Smooth muscle cell (in vitro differentiated cells): Measurements from ENCODE around the gene HIPK2. TPM values are rescaled to one million over a fixed set of nuclear protein-coding genes. Genes with fewer than 3 reads are reported as not detected.
A peak's percentile ranks its signal among the peaks of the same experiment; 100 is the strongest.

Experiments used
- DNase-seq: peaks from one replicate; lab custom pipeline; 2025; ENCODE audit not compliant: unreplicated experiment; lab: John Stamatoyannopoulos, UW
- H2AFZ ChIP-seq: fragments of 200-600 bp; sonication (generic); 2 replicates; pipeline ENCODE4 v1.6.0; 2016; ENCODE audit warnings: antibody characterized with exemption, low read depth, mild to moderate bottlenecking
- H3F3A ChIP-seq: fragments of 200-600 bp; sonication (generic); 2 replicates; pipeline ENCODE4 v1.6.0; 2017; ENCODE audit warnings: antibody characterized with exemption, low read depth
- H3K27ac ChIP-seq: fragments of 200-600 bp; sonication (generic); 2 replicates; pipeline ENCODE4 v1.5.1; 2016; ENCODE audit warnings: low read depth, mild to moderate bottlenecking
- H3K27me3 ChIP-seq: fragments of 200-600 bp; sonication (generic); 2 replicates; pipeline ENCODE4 v1.6.1; 2016; ENCODE audit warnings: low read depth, mild to moderate bottlenecking
- H3K36me3 ChIP-seq: fragments of 200-600 bp; sonication (generic); 2 replicates; pipeline ENCODE4 v1.5.1; 2016; ENCODE audit warnings: low read depth
- H3K4me1 ChIP-seq: fragments of 200-600 bp; sonication (generic); 2 replicates; pipeline ENCODE4 v1.5.1; 2016; ENCODE audit warnings: low read depth
- H3K4me2 ChIP-seq: fragments of 200-600 bp; sonication (generic); 2 replicates; pipeline ENCODE4 v1.6.0; 2016; ENCODE audit warnings: mild to moderate bottlenecking
- H3K4me3 ChIP-seq: fragments of 200-600 bp; sonication (generic); 2 replicates; pipeline ENCODE4 v1.5.1; 2016; ENCODE audit warnings: mild to moderate bottlenecking
- H3K79me2 ChIP-seq: fragments of 200-600 bp; sonication (generic); 2 replicates; pipeline ENCODE4 v1.6.0; 2016; ENCODE audit warnings: low read depth, mild to moderate bottlenecking
- H3K9ac ChIP-seq: fragments of 200-600 bp; sonication (generic); 2 replicates; pipeline ENCODE4 v1.6.0; 2016; ENCODE audit warnings: low read depth
- H3K9me3 ChIP-seq: fragments of 200-600 bp; sonication (generic); replicated peaks from 2 replicates; pipeline ENCODE4 v1.5.1; 2016; ENCODE audit warnings: low read depth
- H4K20me1 ChIP-seq: fragments of 200-600 bp; sonication (generic); 2 replicates; pipeline ENCODE4 v1.6.0; 2016; ENCODE audit warnings: low read depth
- WGBS: methylation state at CpG from one replicate; pipeline ENCODE4 v1.1.7; 2016; ENCODE audit warnings: low lambda C conversion rate; 5-methylcytosine and 5-hydroxymethylcytosine counted together
- polyA plus RNA-seq: library from polyadenylated mRNA; unstranded; fragments of >200 nt; fragmentation: Nextera tagmentation; extraction: Ambion mirVana; gene quantifications from 2 replicates; pipeline ENCODE4 v1.2.1, GENCODE V29; 2016
- total RNA-seq: library from RNA; depleted of rRNA; stranded (reverse); fragments of >200 nt; gene quantifications from 2 replicates; pipeline ENCODE4 v1.2.3, GENCODE V29; 2014
- TF ChIP-seq, protein P1 (sequence below): fragments of 200-600 bp; sonication (generic); IDR thresholded peaks from 2 replicates; pipeline ENCODE4 v1.5.1; 2017; ENCODE audit warnings: borderline replicate concordance, mild to moderate bottlenecking, antibody characterized with exemption; ENCODE audit not compliant: insufficient read depth, poor library complexity, severe bottlenecking

The HIPK2 gene
- total and polyA plus RNA-seq, 2 experiments from 2014 or later = 3.0 to 11.2 TPM

DNA sequence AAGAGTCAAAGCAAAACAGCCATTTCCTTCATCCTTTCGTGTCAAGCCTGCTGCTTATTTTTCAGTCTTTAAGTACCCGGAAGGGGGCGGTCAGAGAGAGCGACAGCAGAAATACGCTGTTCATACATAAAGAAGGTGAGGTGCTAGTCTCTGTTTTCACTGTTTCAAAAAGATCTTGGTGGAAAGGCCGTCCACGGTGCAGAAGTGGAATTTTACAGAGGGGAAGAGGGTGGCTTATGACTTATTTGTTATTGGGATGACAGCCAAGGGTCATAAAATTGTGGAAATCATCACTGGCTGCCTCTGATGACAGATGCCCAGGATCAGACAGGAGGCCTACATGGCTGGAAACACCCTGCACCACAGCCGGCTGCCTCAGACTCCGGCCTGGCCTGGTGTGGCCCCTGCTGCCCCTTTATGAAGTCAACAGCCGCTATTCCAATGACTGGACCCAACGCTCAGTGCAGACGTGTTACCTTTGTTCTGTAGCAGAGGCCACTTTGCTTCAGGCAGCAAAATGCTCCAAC lies 57.0 kb downstream of the HIPK2 start:
- no peaks in the 10 kb centered on the region for H3K9me3 ChIP-seq
- DNase-seq = no peak
- H2AFZ ChIP-seq = no peak overlapping the region
- peaks cover 84% of the 10 kb centered on the region for H4K20me1 ChIP-seq
- H3K27ac ChIP-seq = peak overlapping the region; percentile 63
- H3K4me3 ChIP-seq = no peak overlapping the region
- H3K4me1 ChIP-seq = peaks cover 16% of the 10 kb centered on the region
- H3F3A ChIP-seq = no peaks in the 10 kb centered on the region
- no peak overlapping the region for H3K9ac ChIP-seq
- H3K36me3 ChIP-seq = no peaks in the 10 kb centered on the region
- H3K79me2 ChIP-seq = peaks cover 20% of the 10 kb centered on the region
- WGBS = 52% methylated on average over 12 of the region's 12 CpGs
- H3K4me2 ChIP-seq = peak overlapping the region; percentile 61
- no peaks in the 10 kb centered on the region for H3K27me3 ChIP-seq
- TF ChIP-seq, protein P1, sequence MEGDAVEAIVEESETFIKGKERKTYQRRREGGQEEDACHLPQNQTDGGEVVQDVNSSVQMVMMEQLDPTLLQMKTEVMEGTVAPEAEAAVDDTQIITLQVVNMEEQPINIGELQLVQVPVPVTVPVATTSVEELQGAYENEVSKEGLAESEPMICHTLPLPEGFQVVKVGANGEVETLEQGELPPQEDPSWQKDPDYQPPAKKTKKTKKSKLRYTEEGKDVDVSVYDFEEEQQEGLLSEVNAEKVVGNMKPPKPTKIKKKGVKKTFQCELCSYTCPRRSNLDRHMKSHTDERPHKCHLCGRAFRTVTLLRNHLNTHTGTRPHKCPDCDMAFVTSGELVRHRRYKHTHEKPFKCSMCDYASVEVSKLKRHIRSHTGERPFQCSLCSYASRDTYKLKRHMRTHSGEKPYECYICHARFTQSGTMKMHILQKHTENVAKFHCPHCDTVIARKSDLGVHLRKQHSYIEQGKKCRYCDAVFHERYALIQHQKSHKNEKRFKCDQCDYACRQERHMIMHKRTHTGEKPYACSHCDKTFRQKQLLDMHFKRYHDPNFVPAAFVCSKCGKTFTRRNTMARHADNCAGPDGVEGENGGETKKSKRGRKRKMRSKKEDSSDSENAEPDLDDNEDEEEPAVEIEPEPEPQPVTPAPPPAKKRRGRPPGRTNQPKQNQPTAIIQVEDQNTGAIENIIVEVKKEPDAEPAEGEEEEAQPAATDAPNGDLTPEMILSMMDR = no peak

DNA sequence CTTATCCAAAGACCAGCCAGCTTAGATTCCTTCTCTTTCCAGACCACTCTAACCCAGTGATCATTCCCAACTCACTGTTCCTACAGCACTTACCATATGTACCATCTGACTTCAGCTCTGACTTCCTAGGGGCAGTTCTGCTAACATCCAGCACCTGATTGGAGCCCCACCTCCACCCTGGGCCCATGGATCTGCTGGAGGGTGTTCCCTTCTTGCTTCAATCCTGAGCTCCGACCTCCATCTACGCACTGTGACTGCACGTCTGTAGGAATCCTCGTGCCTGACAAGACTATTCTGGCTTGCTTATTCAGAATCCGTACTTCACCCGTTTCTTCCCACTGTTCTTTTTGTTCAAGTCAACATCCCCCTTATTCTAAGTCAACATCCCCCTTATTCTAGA lies 57.6 kb downstream of the HIPK2 start:
- H3K9ac ChIP-seq = no peak overlapping the region
- no peaks in the 10 kb centered on the region for H3K36me3 ChIP-seq
- TF ChIP-seq, protein P1 = no peak
- H3K27ac ChIP-seq = peak overlapping the region; percentile 63
- no peaks in the 10 kb centered on the region for H3K9me3 ChIP-seq
- peaks cover 20% of the 10 kb centered on the region for H3K79me2 ChIP-seq
- H3K4me1 ChIP-seq = peaks cover 16% of the 10 kb centered on the region
- H3K27me3 ChIP-seq = no peaks in the 10 kb centered on the region
- H2AFZ ChIP-seq = no peak overlapping the region
- H3F3A ChIP-seq = no peaks in the 10 kb centered on the region
- 94% methylated on average over 6 of the region's 6 CpGs for WGBS
- DNase-seq = no peak
- H3K4me2 ChIP-seq = no peak overlapping the region
- H3K4me3 ChIP-seq = no peak overlapping the region
- H4K20me1 ChIP-seq = peaks cover 78% of the 10 kb centered on the region

DNA sequence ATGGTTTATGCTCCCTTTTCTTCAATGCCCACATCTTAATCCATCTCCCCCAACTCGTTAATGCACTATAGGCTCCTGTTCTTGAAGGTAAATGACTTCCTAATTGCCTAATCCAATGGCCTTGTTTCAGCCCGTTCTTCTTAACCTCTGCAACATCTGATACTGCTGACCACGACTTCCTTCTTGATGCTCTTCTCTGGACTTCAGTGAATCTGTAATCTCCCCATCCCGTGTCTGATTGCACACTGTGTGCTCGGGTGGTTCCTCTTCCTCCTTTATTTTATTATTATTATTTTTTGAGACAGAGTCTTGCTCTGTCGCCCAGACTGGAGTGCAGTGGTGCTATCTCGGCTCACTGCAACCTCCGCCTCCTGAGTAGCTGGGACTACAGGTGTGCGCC lies 58.9 kb downstream of the HIPK2 start:
- Histone ChIP-seq H3K4me1 (peaks cover 16% of the 10 kb centered on the region), H2AFZ (no peak overlapping the region), H4K20me1 (peaks cover 69% of the 10 kb centered on the region), H3K79me2 (peaks cover 16% of the 10 kb centered on the region), H3K27me3 (no peaks in the 10 kb centered on the region), H3K36me3 (no peaks in the 10 kb centered on the region), H3K4me2 (no peak overlapping the region), H3K27ac (no peak overlapping the region), H3F3A (no peaks in the 10 kb centered on the region), H3K9ac (no peak overlapping the region), H3K9me3 (no peaks in the 10 kb centered on the region), H3K4me3 (no peak overlapping the region)
- TF ChIP-seq, protein P1 = no peak
- WGBS = 94% methylated on average over 9 of the region's 9 CpGs
- no peak for DNase-seq

DNA sequence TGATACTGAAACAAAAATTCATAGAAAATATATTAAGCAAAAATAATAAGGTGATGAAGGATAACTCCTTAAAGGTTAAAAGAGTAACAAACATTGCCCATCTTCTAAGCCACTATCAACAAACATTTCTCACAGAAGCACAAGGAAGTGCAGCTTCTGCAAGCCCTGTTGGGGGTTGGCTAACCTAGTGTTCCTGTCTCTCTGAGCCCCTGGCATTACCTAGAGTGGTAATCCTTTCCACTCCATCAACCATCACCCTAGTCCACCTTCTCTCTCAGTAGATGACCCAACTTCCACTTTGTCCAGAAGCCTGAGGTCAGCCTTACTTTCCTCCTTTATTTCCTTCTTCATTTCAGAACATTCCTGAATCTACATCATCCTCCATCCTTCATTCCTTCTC lies 59.7 kb downstream of the HIPK2 start:
- peaks cover 8% of the 10 kb centered on the region for H3K79me2 ChIP-seq

More for the DNA sequence above, 59.7 kb downstream of the HIPK2 start:
- no peak overlapping the region for H2AFZ ChIP-seq
- no peaks in the 10 kb centered on the region for H3K36me3 ChIP-seq
- no peak overlapping the region for H3K4me2 ChIP-seq
- no peaks in the 10 kb centered on the region for H3K27me3 ChIP-seq
- H3K9ac ChIP-seq = no peak overlapping the region
- no peak overlapping the region for H3K27ac ChIP-seq
- DNase-seq = no peak
- H3K4me1 ChIP-seq = peaks cover 16% of the 10 kb centered on the region
- H3F3A ChIP-seq = no peaks in the 10 kb centered on the region
- H3K9me3 ChIP-seq = no peaks in the 10 kb centered on the region
- TF ChIP-seq, protein P1 = no peak
- H4K20me1 ChIP-seq = peaks cover 68% of the 10 kb centered on the region
- no peak overlapping the region for H3K4me3 ChIP-seq
